Nephron (organoid): ENCODE data around the gene WWC2.

Experiments used
- H3K27ac Mint-ChIP-seq, 3 experiments: 2 replicates each; pipeline ENCODE4 v1.8.0; 2020; ENCODE audit warnings: mixed read lengths in 3 of 3, mild to moderate bottlenecking in 2 of 3, moderate library complexity in 1 of 3
- H3K27me3 Mint-ChIP-seq: 2 replicates; pipeline ENCODE4 v1.8.0; 2021; ENCODE audit warnings: low read depth, mild to moderate bottlenecking, moderate library complexity, mixed read lengths
- H3K36me3 Mint-ChIP-seq: 2 replicates; pipeline ENCODE4 v1.8.0; 2020; ENCODE audit warnings: low read depth, mixed read lengths
- H3K4me1 Mint-ChIP-seq: 2 replicates; pipeline ENCODE4 v1.8.0; 2020; ENCODE audit warnings: mixed read lengths
- H3K4me3 Mint-ChIP-seq, 3 experiments: 2 replicates each; pipeline ENCODE4 v1.8.0; 2020; ENCODE audit warnings: mild to moderate bottlenecking in 3 of 3, mixed read lengths in 3 of 3, moderate library complexity in 2 of 3
- H3K9me3 Mint-ChIP-seq: 2 replicates; pipeline ENCODE4 v1.8.0; 2020; ENCODE audit warnings: mixed read lengths
- CTCF ChIP-seq, 3 experiments: fragments of 200-600 bp; sonication (generic); IDR thresholded peaks; one replicate each; pipeline ENCODE4 v1.5.0; 2021; ENCODE audit warnings: antibody characterized with exemption in 3 of 3; ENCODE audit not compliant: unreplicated experiment in 3 of 3

WWC2 gene

GRCh38 chr4:183130328-183131155, 31.5 kb downstream of the WWC2 start:
- no peak for TF ChIP-seq CTCF (IDR thresholded peaks at IDR 0.05; ENCODE audit: unreplicated experiment in 3 of 3)
- no peaks in the 10 kb centered on the region for H3K9me3 Mint-ChIP-seq
- H3K36me3 Mint-ChIP-seq, result no peaks in the 10 kb centered on the region
- peak overlapping the region in 2 of 3 experiments; percentile 15 to 28 for H3K27ac Mint-ChIP-seq
- H3K4me3 Mint-ChIP-seq, result no peak overlapping the region
- H3K27me3 Mint-ChIP-seq, result no peaks in the 10 kb centered on the region
- H3K4me1 Mint-ChIP-seq, result peaks cover 7% of the 10 kb centered on the region

GRCh38 chr4:183132081-183132480, 33.0 kb downstream of the WWC2 start:
- Mint-ChIP-seq H3K27me3 (no peaks in the 10 kb centered on the region), H3K4me3 (no peak overlapping the region), H3K36me3 (no peaks in the 10 kb centered on the region), H3K4me1 (peaks cover 7% of the 10 kb centered on the region), H3K27ac (no peak overlapping the region), H3K9me3 (no peaks in the 10 kb centered on the region)
- TF ChIP-seq CTCF (IDR thresholded peaks at IDR 0.05; ENCODE audit: unreplicated experiment in 3 of 3), result no peak

- H3K4me1 Mint-ChIP-seq, result peaks cover 7% of the 10 kb centered on the region
- H3K27ac Mint-ChIP-seq, result no peak overlapping the region
- H3K4me3 Mint-ChIP-seq, result no peak overlapping the region
- no peaks in the 10 kb centered on the region for H3K9me3 Mint-ChIP-seq
- peaks cover under 1% of the 10 kb centered on the region for H3K36me3 Mint-ChIP-seq
- H3K27me3 Mint-ChIP-seq, result no peaks in the 10 kb centered on the region
- no peak for TF ChIP-seq CTCF (IDR thresholded peaks at IDR 0.05; ENCODE audit: unreplicated experiment in 3 of 3)
Observed at GRCh38 chr4:183132865-183133264, 33.8 kb downstream of the WWC2 start.

- no peaks in the 10 kb centered on the region for H3K27me3 Mint-ChIP-seq
Observed at GRCh38 chr4:183136855-183137254, 37.8 kb downstream of the WWC2 start.

GRCh38 chr4:183139058-183139750, 40.1 kb downstream of the WWC2 start:
- H3K27ac Mint-ChIP-seq, result no peak overlapping the region
- H3K9me3 Mint-ChIP-seq, result no peaks in the 10 kb centered on the region
- peaks cover 16% of the 10 kb centered on the region for H3K4me1 Mint-ChIP-seq
- no peak for TF ChIP-seq CTCF (IDR thresholded peaks at IDR 0.05; ENCODE audit: unreplicated experiment in 3 of 3)
- H3K27me3 Mint-ChIP-seq, result no peaks in the 10 kb centered on the region
- no peak overlapping the region for H3K4me3 Mint-ChIP-seq
- H3K36me3 Mint-ChIP-seq, result peaks cover 3% of the 10 kb centered on the region

More at GRCh38 chr4:183136855-183137254, 37.8 kb downstream of the WWC2 start:
- Mint-ChIP-seq H3K9me3 (no peaks in the 10 kb centered on the region), H3K36me3 (peaks cover 3% of the 10 kb centered on the region), H3K27ac (no peak overlapping the region), H3K4me3 (no peak overlapping the region), H3K4me1 (peaks cover 3% of the 10 kb centered on the region)
- TF ChIP-seq CTCF (IDR thresholded peaks at IDR 0.05; ENCODE audit: unreplicated experiment in 3 of 3), result no peak
